Ishikawa (cell line): ENCODE results near the gene EPC2.

Source experiments
- CEBPB ChIP-seq: IDR thresholded peaks from 2 replicates; pipeline ENCODE4 v1.6.1; 2012
- CREB1 ChIP-seq: IDR thresholded peaks from 2 replicates; pipeline ENCODE4 v1.6.1; 2012; ENCODE audit warnings: low read depth
- EGR1 ChIP-seq: IDR thresholded peaks from 2 replicates; pipeline ENCODE4 v1.6.1; 2012
- EP300 ChIP-seq: IDR thresholded peaks from 2 replicates; pipeline ENCODE4 v1.6.1; 2012; ENCODE audit warnings: borderline replicate concordance
- FOXM1 ChIP-seq: IDR thresholded peaks from 2 replicates; pipeline ENCODE4 v1.6.1; 2012; ENCODE audit warnings: low read depth, borderline replicate concordance
- NFIC ChIP-seq: IDR thresholded peaks from 2 replicates; pipeline ENCODE4 v1.6.1; 2012
- RAD21 ChIP-seq: IDR thresholded peaks from 2 replicates; pipeline ENCODE4 v1.6.1; 2012; ENCODE audit warnings: low read depth
- TAF1 ChIP-seq: IDR thresholded peaks from 2 replicates; pipeline ENCODE4 v1.6.1; 2012; ENCODE audit warnings: low read depth, mild to moderate bottlenecking
- TCF12 ChIP-seq: IDR thresholded peaks from 2 replicates; pipeline ENCODE4 v1.6.1; 2012; ENCODE audit warnings: low read depth
- TEAD4 ChIP-seq: IDR thresholded peaks from 2 replicates; pipeline ENCODE4 v1.6.1; 2012
- YY1 ChIP-seq: IDR thresholded peaks from 2 replicates; pipeline ENCODE4 v1.6.1; 2012; ENCODE audit warnings: low read depth
- ZBTB7A ChIP-seq: IDR thresholded peaks from 2 replicates; pipeline ENCODE4 v1.6.1; 2012; ENCODE audit warnings: low read depth
- TF ChIP-seq, protein P1 (sequence below): IDR thresholded peaks from 2 replicates; pipeline ENCODE4 v1.6.1; 2012; ENCODE audit warnings: low read depth, mild to moderate bottlenecking
- TF ChIP-seq, protein P2 (sequence below): IDR thresholded peaks from 2 replicates; pipeline ENCODE4 v1.6.1; 2012
- TF ChIP-seq, protein P3 (sequence below): IDR thresholded peaks from 2 replicates; pipeline ENCODE4 v1.6.1; 2012

Gene EPC2

GRCh38 chr2:148649936-148650335 is 5.4 kb downstream of the EPC2 start:
- TF ChIP-seq, protein P1, sequence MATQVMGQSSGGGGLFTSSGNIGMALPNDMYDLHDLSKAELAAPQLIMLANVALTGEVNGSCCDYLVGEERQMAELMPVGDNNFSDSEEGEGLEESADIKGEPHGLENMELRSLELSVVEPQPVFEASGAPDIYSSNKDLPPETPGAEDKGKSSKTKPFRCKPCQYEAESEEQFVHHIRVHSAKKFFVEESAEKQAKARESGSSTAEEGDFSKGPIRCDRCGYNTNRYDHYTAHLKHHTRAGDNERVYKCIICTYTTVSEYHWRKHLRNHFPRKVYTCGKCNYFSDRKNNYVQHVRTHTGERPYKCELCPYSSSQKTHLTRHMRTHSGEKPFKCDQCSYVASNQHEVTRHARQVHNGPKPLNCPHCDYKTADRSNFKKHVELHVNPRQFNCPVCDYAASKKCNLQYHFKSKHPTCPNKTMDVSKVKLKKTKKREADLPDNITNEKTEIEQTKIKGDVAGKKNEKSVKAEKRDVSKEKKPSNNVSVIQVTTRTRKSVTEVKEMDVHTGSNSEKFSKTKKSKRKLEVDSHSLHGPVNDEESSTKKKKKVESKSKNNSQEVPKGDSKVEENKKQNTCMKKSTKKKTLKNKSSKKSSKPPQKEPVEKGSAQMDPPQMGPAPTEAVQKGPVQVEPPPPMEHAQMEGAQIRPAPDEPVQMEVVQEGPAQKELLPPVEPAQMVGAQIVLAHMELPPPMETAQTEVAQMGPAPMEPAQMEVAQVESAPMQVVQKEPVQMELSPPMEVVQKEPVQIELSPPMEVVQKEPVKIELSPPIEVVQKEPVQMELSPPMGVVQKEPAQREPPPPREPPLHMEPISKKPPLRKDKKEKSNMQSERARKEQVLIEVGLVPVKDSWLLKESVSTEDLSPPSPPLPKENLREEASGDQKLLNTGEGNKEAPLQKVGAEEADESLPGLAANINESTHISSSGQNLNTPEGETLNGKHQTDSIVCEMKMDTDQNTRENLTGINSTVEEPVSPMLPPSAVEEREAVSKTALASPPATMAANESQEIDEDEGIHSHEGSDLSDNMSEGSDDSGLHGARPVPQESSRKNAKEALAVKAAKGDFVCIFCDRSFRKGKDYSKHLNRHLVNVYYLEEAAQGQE, result no peak
- TF ChIP-seq FOXM1, result no peak
- no peak for TF ChIP-seq TAF1
- TF ChIP-seq EP300, result no peak
- TF ChIP-seq CEBPB, result no peak
- TF ChIP-seq, protein P2, sequence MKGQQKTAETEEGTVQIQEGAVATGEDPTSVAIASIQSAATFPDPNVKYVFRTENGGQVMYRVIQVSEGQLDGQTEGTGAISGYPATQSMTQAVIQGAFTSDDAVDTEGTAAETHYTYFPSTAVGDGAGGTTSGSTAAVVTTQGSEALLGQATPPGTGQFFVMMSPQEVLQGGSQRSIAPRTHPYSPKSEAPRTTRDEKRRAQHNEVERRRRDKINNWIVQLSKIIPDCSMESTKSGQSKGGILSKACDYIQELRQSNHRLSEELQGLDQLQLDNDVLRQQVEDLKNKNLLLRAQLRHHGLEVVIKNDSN, result no peak
- TF ChIP-seq NFIC, result no peak
- TF ChIP-seq RAD21, result no peak
- TF ChIP-seq EGR1, result no peak
- TF ChIP-seq ZBTB7A, result no peak
- TF ChIP-seq TCF12, result no peak

DNA sequence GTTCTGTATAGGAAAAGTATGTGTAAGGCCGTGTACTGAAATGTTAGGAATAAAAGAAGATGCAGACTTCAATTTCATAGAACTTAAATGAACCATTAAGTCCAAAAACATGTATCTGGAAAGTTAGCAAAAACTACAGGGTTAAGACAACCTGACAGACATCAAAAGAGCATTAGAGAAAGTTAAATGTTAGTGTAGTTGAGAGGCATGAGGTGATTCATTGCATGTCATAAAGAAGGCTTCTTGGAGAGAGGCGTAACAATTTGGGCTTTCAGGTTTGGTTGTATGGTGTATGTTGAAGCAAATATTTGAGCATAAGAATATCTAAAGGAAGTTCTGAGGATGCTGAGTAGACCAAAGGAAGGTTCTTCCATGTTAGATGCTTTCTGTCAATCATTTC is 6.3 kb downstream of the EPC2 start:
- TF ChIP-seq TAF1 (no peak), YY1 (no peak), EGR1 (no peak)
- TF ChIP-seq, protein P3, sequence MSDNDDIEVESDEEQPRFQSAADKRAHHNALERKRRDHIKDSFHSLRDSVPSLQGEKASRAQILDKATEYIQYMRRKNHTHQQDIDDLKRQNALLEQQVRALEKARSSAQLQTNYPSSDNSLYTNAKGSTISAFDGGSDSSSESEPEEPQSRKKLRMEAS, result no peak

DNA sequence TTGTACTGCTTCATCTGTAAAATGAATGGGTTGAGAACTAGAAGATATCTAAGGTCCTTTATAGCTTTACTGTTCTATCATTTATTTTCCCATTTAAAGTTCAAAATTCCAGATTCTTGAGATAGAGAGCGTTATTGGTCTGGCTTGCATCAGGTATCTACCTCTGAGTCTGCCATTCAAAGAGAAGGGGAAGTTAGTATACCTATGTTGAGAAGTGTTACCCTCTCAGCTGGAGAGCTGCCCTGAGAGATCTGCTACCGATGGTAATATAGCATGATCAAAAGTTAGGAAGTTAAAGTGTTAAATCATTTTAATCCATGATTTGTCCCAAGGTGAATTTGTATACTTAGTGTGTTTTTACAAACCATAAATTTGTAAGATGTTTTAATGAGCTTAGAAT is 7.4 kb downstream of the EPC2 start:
- TF ChIP-seq RAD21 (no peak), CREB1 (no peak), FOXM1 (no peak)

DNA sequence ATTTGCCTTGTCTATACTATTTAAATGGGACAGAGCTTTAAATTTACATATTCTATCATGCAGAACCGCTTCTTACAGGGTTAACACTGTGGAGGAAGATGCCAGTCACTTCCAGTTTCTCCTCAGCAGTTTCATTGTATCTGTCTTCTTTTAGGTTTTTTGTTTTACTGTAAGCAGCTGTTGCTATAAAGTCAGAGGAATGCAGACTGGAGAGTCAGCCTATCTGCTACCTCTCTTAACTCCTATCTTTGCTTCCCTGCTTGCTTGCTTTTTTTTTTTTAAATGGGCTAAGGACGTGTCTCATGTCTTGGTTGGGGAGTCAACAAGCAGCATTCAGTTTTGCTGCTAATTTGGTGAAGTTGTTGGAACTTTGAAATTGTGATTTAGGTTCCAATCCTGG is 8.9 kb downstream of the EPC2 start:
- TF ChIP-seq RAD21 (no peak), YY1 (no peak), TAF1 (no peak), ZBTB7A (no peak), CEBPB (no peak), EGR1 (no peak), NFIC (no peak), FOXM1 (no peak), EP300 (no peak)
- TF ChIP-seq, protein P3, result no peak
- TF ChIP-seq, protein P1, result no peak
- TF ChIP-seq, protein P2, result no peak

DNA sequence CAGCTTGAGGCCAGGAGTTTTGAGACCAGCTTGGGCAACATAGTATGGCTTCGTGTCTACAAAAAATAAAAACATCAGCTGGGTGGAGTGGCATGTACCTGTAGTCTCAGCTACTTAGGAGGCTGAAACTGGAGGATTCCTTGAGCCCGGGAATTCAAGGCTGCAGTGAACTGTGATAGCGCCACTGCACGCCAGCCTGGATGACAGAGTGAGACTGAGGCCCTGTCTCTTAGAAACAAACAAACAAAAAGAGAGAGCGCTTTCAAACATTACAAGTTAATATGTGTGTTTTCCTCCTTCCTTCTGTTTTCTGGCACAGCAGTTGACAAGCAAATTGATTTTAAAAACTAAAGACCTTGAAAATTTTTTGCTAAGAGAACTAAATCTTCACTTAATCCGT is 9.9 kb downstream of the EPC2 start:
- TF ChIP-seq, protein P2, result no peak
- TF ChIP-seq CREB1, result no peak
- no peak for TF ChIP-seq EGR1
- TF ChIP-seq CEBPB, result no peak
- no peak for TF ChIP-seq ZBTB7A
- TF ChIP-seq RAD21, result no peak
- no peak for TF ChIP-seq TCF12
- no peak for TF ChIP-seq YY1
- TF ChIP-seq, protein P3, result no peak
- no peak for TF ChIP-seq FOXM1
- no peak for TF ChIP-seq TAF1
- TF ChIP-seq, protein P1, result no peak
- no peak for TF ChIP-seq EP300
- no peak for TF ChIP-seq TEAD4
- no peak for TF ChIP-seq NFIC
